Osteoblast (primary cell): Measurements from ENCODE around the gene SPPL2A. TPM values are rescaled to one million over a fixed set of nuclear protein-coding genes. Genes with fewer than 3 reads are reported as not detected.

Source experiments
- DNase-seq: peaks from one replicate; pipeline ENCODE4 v3.0.0; 2011; ENCODE audit warnings: low spot score, mixed read lengths; ENCODE audit not compliant: insufficient read length; ENCODE audit errors: missing footprints
- H2AFZ ChIP-seq: 2 replicates; pipeline ENCODE4 v1.6.0; 2011; ENCODE audit warnings: mild to moderate bottlenecking, low read length
- H3K27ac ChIP-seq: 2 replicates; pipeline ENCODE4 v1.5.1; 2011; ENCODE audit warnings: mild to moderate bottlenecking, low read depth, low read length, moderate library complexity
- H3K27me3 ChIP-seq: 2 replicates; pipeline ENCODE4 v1.6.0; 2012; ENCODE audit warnings: mild to moderate bottlenecking, control low read depth, inconsistent platforms, low read length, moderate library complexity; ENCODE audit not compliant: insufficient read depth
- H3K36me3 ChIP-seq: 2 replicates; pipeline ENCODE4 v1.5.1; 2011; ENCODE audit warnings: mild to moderate bottlenecking, low read length, control low read depth, moderate library complexity; ENCODE audit not compliant: insufficient read depth
- H3K4me1 ChIP-seq: 2 replicates; pipeline ENCODE4 v1.5.1; 2011; ENCODE audit warnings: mild to moderate bottlenecking, low read length, control low read depth, moderate library complexity; ENCODE audit not compliant: insufficient read depth
- H3K4me2 ChIP-seq: 2 replicates; pipeline ENCODE4 v1.6.0; 2011; ENCODE audit warnings: mild to moderate bottlenecking, low read length; ENCODE audit not compliant: insufficient read depth
- H3K4me3 ChIP-seq: fragments of 200-600 bp; sonication (generic); 3 replicates; pipeline ENCODE4 v1.5.1; 2012; ENCODE audit warnings: mild to moderate bottlenecking, low read length, inconsistent platforms; ENCODE audit not compliant: insufficient read depth
- H3K79me2 ChIP-seq: 2 replicates; pipeline ENCODE4 v1.6.0; 2012; ENCODE audit warnings: mild to moderate bottlenecking, low read length, control low read depth, inconsistent platforms; ENCODE audit not compliant: insufficient read depth
- H3K9me3 ChIP-seq: 2 replicates; pipeline ENCODE4 v1.5.1; 2011; ENCODE audit warnings: low read depth, low read length, control low read depth
- H4K20me1 ChIP-seq: 2 replicates; pipeline ENCODE4 v1.6.0; 2012; ENCODE audit warnings: mild to moderate bottlenecking, low read length, control low read depth; ENCODE audit not compliant: insufficient read depth
- CTCF ChIP-seq: IDR thresholded peaks from 2 replicates; pipeline ENCODE4 v1.5.1; 2011; ENCODE audit warnings: mild to moderate bottlenecking, low read depth, low read length, moderate library complexity; ENCODE audit errors: extremely low read depth
- total RNA-seq: library from RNA; depleted of rRNA; stranded (reverse); fragments of >200 nt; gene quantifications from 2 replicates; pipeline ENCODE4 v1.2.3, GENCODE V29; 2012

SPPL2A gene
- total RNA-seq, 1 donor = 87.6 TPM

DNA sequence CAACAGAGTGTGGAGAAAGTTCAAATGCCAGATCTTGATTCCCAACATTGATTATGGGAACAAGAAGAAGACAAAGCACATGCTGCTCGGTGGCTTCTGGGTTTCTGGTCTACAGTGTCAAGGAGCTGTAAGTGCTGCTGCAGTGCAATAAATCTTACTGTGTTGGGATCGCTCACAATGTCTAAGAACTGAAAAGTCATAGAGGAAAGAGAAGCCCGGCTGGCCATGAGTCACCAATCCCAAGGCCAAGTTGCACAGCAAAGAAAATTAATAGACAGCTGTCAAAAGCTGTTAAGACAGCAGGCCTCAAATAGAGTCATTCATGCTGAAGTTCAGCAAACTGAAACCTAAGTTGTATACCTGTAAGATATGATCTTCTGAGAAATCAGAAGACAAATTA, 33.2 kb upstream of the SPPL2A start:
- H2AFZ ChIP-seq = no peak overlapping the region
- H4K20me1 ChIP-seq = no peaks in the 10 kb centered on the region
- no peaks in the 10 kb centered on the region for H3K27me3 ChIP-seq
- no peak overlapping the region for H3K27ac ChIP-seq
- no peaks in the 10 kb centered on the region for H3K4me1 ChIP-seq
- DNase-seq = no peak
- H3K4me3 ChIP-seq = no peak overlapping the region
- H3K79me2 ChIP-seq = no peaks in the 10 kb centered on the region
- no peak overlapping the region for H3K4me2 ChIP-seq
- H3K9me3 ChIP-seq = no peaks in the 10 kb centered on the region
- no peak for TF ChIP-seq CTCF
- H3K36me3 ChIP-seq = no peaks in the 10 kb centered on the region

DNA sequence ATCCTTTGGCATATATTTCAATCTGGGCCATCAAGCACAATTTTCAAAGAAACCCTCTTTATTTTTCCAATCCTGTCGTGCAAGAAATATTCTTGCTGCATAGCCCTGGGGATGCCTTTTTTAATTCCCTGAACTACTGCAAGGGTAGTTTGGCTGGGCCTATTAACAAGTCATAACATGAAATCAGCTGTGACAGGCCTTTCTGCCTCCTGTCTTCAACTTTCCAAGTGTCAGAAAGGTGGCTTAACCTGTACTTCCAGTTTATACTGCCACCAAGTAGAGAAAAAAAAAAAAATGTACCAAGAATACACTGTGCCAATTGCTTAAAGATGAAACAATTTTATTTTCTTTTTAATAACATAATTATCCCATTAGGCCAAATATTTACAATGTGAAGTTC, 32.4 kb upstream of the SPPL2A start:
- Histone ChIP-seq H3K79me2 (no peaks in the 10 kb centered on the region), H3K36me3 (no peaks in the 10 kb centered on the region), H3K4me2 (no peak overlapping the region), H3K27ac (no peak overlapping the region), H3K27me3 (no peaks in the 10 kb centered on the region), H3K4me1 (no peaks in the 10 kb centered on the region), H3K9me3 (no peaks in the 10 kb centered on the region), H4K20me1 (no peaks in the 10 kb centered on the region), H2AFZ (no peak overlapping the region), H3K4me3 (no peak overlapping the region)
- TF ChIP-seq CTCF = no peak
- DNase-seq = no peak

DNA sequence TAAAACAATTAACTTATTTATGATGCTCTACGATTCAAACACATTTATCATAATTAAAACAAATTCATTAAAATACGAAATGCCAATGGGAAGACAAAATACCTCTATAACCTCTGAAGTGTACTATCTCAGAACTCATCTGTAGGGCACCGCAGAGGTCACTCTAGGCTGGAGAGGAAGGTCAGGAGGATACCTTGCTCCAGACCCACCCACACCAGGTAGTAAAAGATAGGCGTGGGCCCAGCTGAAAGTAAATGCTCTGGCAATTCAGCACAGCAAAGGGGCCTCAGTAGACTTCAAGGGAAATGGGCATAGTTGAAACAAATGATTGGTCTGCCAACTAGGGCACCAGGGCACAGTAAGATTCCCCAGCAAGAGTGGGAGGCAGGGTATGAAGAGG, 26.0 kb upstream of the SPPL2A start:
- DNase-seq = no peak
- Histone ChIP-seq H2AFZ (no peak overlapping the region), H3K4me2 (no peak overlapping the region), H4K20me1 (no peaks in the 10 kb centered on the region), H3K36me3 (no peaks in the 10 kb centered on the region), H3K4me1 (no peaks in the 10 kb centered on the region), H3K79me2 (no peaks in the 10 kb centered on the region), H3K4me3 (no peak overlapping the region), H3K9me3 (no peaks in the 10 kb centered on the region), H3K27me3 (no peaks in the 10 kb centered on the region), H3K27ac (no peak overlapping the region)
- no peak for TF ChIP-seq CTCF

GRCh38 chr15:50790778-50791453, 25.4 kb upstream of the SPPL2A start:
- Histone ChIP-seq H3K9me3 (no peaks in the 10 kb centered on the region), H3K4me3 (no peak overlapping the region), H4K20me1 (no peaks in the 10 kb centered on the region), H3K27ac (no peak overlapping the region), H3K27me3 (no peaks in the 10 kb centered on the region), H3K4me1 (no peaks in the 10 kb centered on the region), H3K36me3 (no peaks in the 10 kb centered on the region), H3K4me2 (no peak overlapping the region), H2AFZ (no peak overlapping the region), H3K79me2 (no peaks in the 10 kb centered on the region)
- TF ChIP-seq CTCF = no peak
- DNase-seq = no peak
